Measurements from ENCODE around the gene HSPB7. TPM values are rescaled to one million over a fixed set of nuclear protein-coding genes. Genes with fewer than 3 reads are reported as not detected.

The HSPB7 gene
- total and polyA plus RNA-seq, 2 of the 8 experiments (the other 6 are each of a cell fraction or from before 2014, with no cell fraction given): not detected

DNA sequence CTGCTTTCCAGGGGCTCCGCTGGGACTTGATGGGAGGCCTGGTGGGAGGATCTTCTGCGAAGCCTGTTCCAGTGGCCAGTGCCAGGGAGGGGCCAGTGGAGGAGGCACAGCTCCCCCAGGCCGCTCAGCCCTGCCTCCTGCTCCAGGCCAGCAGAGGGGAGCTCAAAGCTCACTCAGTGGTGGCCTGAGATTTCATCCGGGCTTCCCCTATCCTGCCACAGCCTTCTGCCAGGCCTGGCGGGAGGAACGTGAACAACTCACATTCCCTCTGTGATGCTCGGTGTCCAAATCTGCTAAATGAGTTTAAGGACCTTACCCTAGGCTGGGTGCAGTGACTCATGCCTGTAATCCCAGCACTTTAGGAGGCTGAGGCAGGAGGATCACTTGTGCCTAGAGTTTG is 29.0 kb upstream of the HSPB7 start:
- Histone ChIP-seq H2BK20ac (ENCODE audit: low read length) (no peak overlapping the region), H3K27ac (ENCODE audit: low read depth, low read length) (no peak overlapping the region), H3K18ac (ENCODE audit: extremely low read depth, low read length) (no peak overlapping the region), H3K4me3 (ENCODE audit: extremely low read depth in 1 of 4, insufficient read depth in 2 of 4, low read depth in 3 of 4, low read length in 4 of 4) (no peak overlapping the region), H3K9me3 (ENCODE audit: insufficient read depth in 2 of 2, low read depth in 1 of 2, low read length in 1 of 2) (no peaks in the 10 kb centered on the region), H2BK15ac (ENCODE audit: low read length) (no peak overlapping the region), H4K20me1 (replicated peaks in 1 of 2; ENCODE audit: control insufficient read depth in 1 of 2, insufficient read depth in 2 of 2, low read length in 2 of 2) (no peaks in the 10 kb centered on the region), H3K23me2 (ENCODE audit: low read depth, low read length) (peaks cover 4% of the 10 kb centered on the region), H4K5ac (ENCODE audit: insufficient read length, low read depth, low read length) (no peak overlapping the region), H3K14ac (ENCODE audit: insufficient read length) (no peak overlapping the region), H3K4me1 (replicated peaks in 1 of 4; ENCODE audit: control insufficient read depth in 3 of 4, insufficient read depth in 4 of 4, low read length in 3 of 4) (peaks cover 0 to 22% (median 5%) of the 10 kb centered on the region in 4 experiments; a peak in 6 of 7 replicates), H3K4ac (replicated peaks; ENCODE audit: insufficient read length, low read depth, low read length) (no peak overlapping the region), H3K9ac (replicated peaks in 1 of 4; ENCODE audit: extremely low read depth in 1 of 4, low read depth in 3 of 4, low read length in 3 of 4) (no peak overlapping the region), H2AK5ac (ENCODE audit: low read depth, low read length) (no peak overlapping the region), H3K4me2 (ENCODE audit: insufficient read depth in 1 of 2, low read depth in 2 of 2, low read length in 2 of 2) (no peak overlapping the region), H4K91ac (replicated peaks; ENCODE audit: insufficient read length, low read length) (no peak overlapping the region), H4K8ac (ENCODE audit: extremely low read depth, insufficient read depth, low read length) (no peak overlapping the region), H3K79me1 (ENCODE audit: low read depth, low read length) (no peaks in the 10 kb centered on the region), H2BK12ac (ENCODE audit: low read depth, low read length) (no peak overlapping the region), H3K36me3 (ENCODE audit: control insufficient read depth in 2 of 4, insufficient read depth in 4 of 4, low read length in 3 of 4) (no peaks in the 10 kb centered on the region), H2BK5ac (ENCODE audit: low read depth, low read length) (no peak overlapping the region), H2BK120ac (replicated peaks; ENCODE audit: low read depth, low read length) (no peak overlapping the region), H3K23ac (ENCODE audit: insufficient read length) (no peak overlapping the region), H3K27me3 (replicated peaks in 1 of 4; ENCODE audit: control insufficient read depth in 3 of 4, extremely low read depth in 1 of 4, insufficient read depth in 3 of 4, low read length in 3 of 4) (peaks cover 0 to 6% (median 0%) of the 10 kb centered on the region in 4 experiments; a peak in 1 of 7 replicates), H3K79me2 (ENCODE audit: control insufficient read depth in 1 of 2, insufficient read depth in 2 of 2, low read length in 2 of 2) (no peaks in the 10 kb centered on the region), H2AFZ (ENCODE audit: low read length) (no peak overlapping the region), H3K56ac (replicated peaks; ENCODE audit: insufficient read length, low read depth, low read length) (no peak overlapping the region)
- TF ChIP-seq RFX5 (IDR thresholded peaks at IDR 0.05; ENCODE audit: borderline replicate concordance, low read depth, low read length): no peak
- TF ChIP-seq SIRT6 (IDR thresholded peaks at IDR 0.05; ENCODE audit: low read length): no peak
- POLR2A ChIA-PET (ENCODE audit: partially characterized antibody): interaction anchor here (0.7 to 0.9 kb wide), 2 partner anchors 10 to 11 kb away, joined by 3 to 4 read pairs; no protein-coding TSS in a partner anchor
- CTCF ChIA-PET (ENCODE audit: partially characterized antibody): interaction anchor here (0.5 to 5.6 kb wide), 11 partner anchors 9 to 147 kb away, joined by 3 to 41 read pairs (median 5); partner anchors contain the start of gene FAM131C
- no peak for FAIRE-seq
- 77% methylated on average over 7 of the region's 7 CpGs; no CpG with 5 or more reads in 1 of the 2 experiments for WGBS, 2 experiments (ENCODE audit: extremely low coverage in 1 of 2, insufficient coverage in 1 of 2, insufficient read length in 1 of 2, insufficient replicate concordance in 2 of 2, low coverage in 1 of 2, low lambda C conversion rate in 2 of 2, missing lambda C conversion rate in 1 of 2)
- DNase-seq (ENCODE audit: low read depth in 1 of 2, low spot score in 2 of 2): no peak
